K562 (cell line): Measurements from ENCODE around the gene AJM1. TPM values are rescaled to one million over a fixed set of nuclear protein-coding genes. Genes with fewer than 3 reads are reported as not detected.
"Not testable (repeated sequence)": the region's sequence is repeated elsewhere in the genome, so short reads cannot be mapped to it uniquely, and the experiment has no call there.

ENCODE experiments used
- ATAC-seq: fragments of 200-7000 bp; cut with Tn5 transposase; 3 replicates; pipeline ENCODE4 v1.9.1; 2020; ENCODE audit warnings: moderate library complexity
- BruUV-seq: library from RNA; stranded (reverse); fragments of 400-500 nt; replicated peaks from 2 replicates; lab custom pipeline; 2021; lab: Mats Ljungman, UMichigan
- CTCF ChIA-PET: fragments of 300-600 bp; formaldehyde crosslinking; extraction: SDS; loops from one replicate; lab custom pipeline; 2021; ENCODE audit warnings: low intra/inter-chr PET ratio; lab: Yijun Ruan, JAX
- POLR2A ChIA-PET: fragments of 300-600, 350-650 bp; sonication (Branson Sonifier 250); formaldehyde crosslinking; extraction: SDS; loops from one replicate; lab custom pipeline; 2021; ENCODE audit warnings: antibody characterized with exemption, inconsistent platforms; lab: Yijun Ruan, JAX
- DNase-seq, 4 experiments: peaks; one replicate each; pipeline versions ENCODE4 v3.0.0 to v3.0.0-alpha.2; 2011 to 2018; ENCODE audit warnings: low spot score in 3 of 4, mixed read lengths in 3 of 4; ENCODE audit errors: extremely low read depth in 1 of 4
- FAIRE-seq: peaks from 2 replicates; lab custom pipeline; 2011; peaks lifted over from hg19 to GRCh38; lab: Jason Lieb, UNC
- H2AFZ ChIP-seq: 2 replicates; pipeline ENCODE4 v1.6.0; 2011; ENCODE audit warnings: low read depth, low read length, control low read depth, inconsistent platforms
- H3K27ac ChIP-seq: fragments of 200-600 bp; 3 replicates; pipeline ENCODE4 v1.8.0; 2011; ENCODE audit warnings: low read depth, mild to moderate bottlenecking, control low read depth, inconsistent platforms, low read length, moderate library complexity, mixed read lengths; ENCODE audit errors: extremely low read depth
- H3K27me3 ChIP-seq, 2 experiments: fragments of 300-600 bp in 1 of 2; 2 replicates in 1 of 2; 3 replicates in 1 of 2; pipeline versions ENCODE4 v1.6.0 to v1.8.0; 2011; ENCODE audit warnings: inconsistent platforms in 2 of 2, low read length in 2 of 2, mild to moderate bottlenecking in 1 of 2, mixed read lengths in 1 of 2, moderate library complexity in 1 of 2; ENCODE audit not compliant: control insufficient read depth in 2 of 2, insufficient read depth in 2 of 2
- H3K36me3 ChIP-seq: fragments of 300-600 bp; 3 replicates; pipeline ENCODE4 v1.8.0; 2011; ENCODE audit warnings: mild to moderate bottlenecking, low read length, inconsistent platforms; ENCODE audit not compliant: control insufficient read depth, insufficient read depth
- H3K4me1 ChIP-seq, 2 experiments: fragments of 200-600 bp in 1 of 2; replicated peaks in 1 of 2; 2 replicates in 1 of 2; 3 replicates in 1 of 2; pipeline versions ENCODE4 v1.5.1 to v1.8.0; 2011; ENCODE audit warnings: inconsistent platforms in 2 of 2, low read length in 2 of 2, mild to moderate bottlenecking in 1 of 2, mixed read lengths in 1 of 2, moderate library complexity in 1 of 2; ENCODE audit not compliant: control insufficient read depth in 2 of 2, insufficient read depth in 2 of 2
- H3K4me2 ChIP-seq: 2 replicates; pipeline ENCODE4 v1.6.1; 2011; ENCODE audit warnings: low read length, control low read depth, inconsistent platforms, mixed read lengths; ENCODE audit not compliant: insufficient read depth
- H3K4me3 ChIP-seq: fragments of 200-600 bp; sonication (generic), shearing (Covaris generic); 2 replicates; pipeline ENCODE4 v1.5.1; 2016; ENCODE audit warnings: control low read depth, inconsistent platforms
- H3K79me2 ChIP-seq: fragments of 200-600 bp; 3 replicates; pipeline ENCODE4 v1.8.0; 2011; ENCODE audit warnings: low read length, inconsistent platforms; ENCODE audit not compliant: control insufficient read depth, insufficient read depth
- H3K9ac ChIP-seq, 2 experiments: 2 replicates each; pipeline versions ENCODE4 v1.6.0 to v1.6.1; 2011; ENCODE audit warnings: low read depth in 2 of 2, low read length in 2 of 2, control low read depth in 1 of 2, inconsistent platforms in 1 of 2, mild to moderate bottlenecking in 1 of 2, mixed read lengths in 1 of 2; ENCODE audit not compliant: insufficient read depth in 1 of 2
- H3K9me1 ChIP-seq: one replicate; pipeline ENCODE4 v1.6.0; 2011; ENCODE audit warnings: inconsistent platforms, mild to moderate bottlenecking, low read length, moderate library complexity; ENCODE audit not compliant: control insufficient read depth, insufficient read depth
- H3K9me3 ChIP-seq: replicated peaks from 2 replicates; pipeline ENCODE4 v1.5.1; 2011; ENCODE audit warnings: low read depth, low read length, inconsistent platforms; ENCODE audit not compliant: control insufficient read depth, insufficient read depth
- H4K20me1 ChIP-seq: replicated peaks from 2 replicates; pipeline ENCODE4 v1.6.1; 2011; ENCODE audit warnings: low read length, inconsistent platforms, mixed read lengths; ENCODE audit not compliant: control insufficient read depth, insufficient read depth
- ARID1B ChIP-seq: fragments of 450-650 bp; IDR thresholded peaks from 2 replicates; pipeline ENCODE4 v1.6.1; 2016; ENCODE audit warnings: antibody characterized with exemption, mild to moderate bottlenecking, inconsistent platforms
- ATF4 ChIP-seq: fragments of 450-650 bp; formaldehyde crosslinking; IDR thresholded peaks from 2 replicates; pipeline ENCODE4 v1.4.0; 2022; ENCODE audit warnings: mild to moderate bottlenecking, moderate library complexity
- CBFA2T2 ChIP-seq: fragments of 450-650 bp; conservative IDR thresholded peaks from 2 replicates; pipeline ENCODE4 v1.6.1; 2017; ENCODE audit warnings: mild to moderate bottlenecking
- CTBP1 ChIP-seq: fragments of 450-650 bp; IDR thresholded peaks from 2 replicates; pipeline ENCODE4 v1.6.1; 2016; ENCODE audit warnings: borderline replicate concordance
- HDAC1 ChIP-seq, 2 experiments: fragments of 450-650 bp; IDR thresholded peaks; 2 replicates each; pipeline ENCODE4 v1.6.1; 2016 to 2017; ENCODE audit warnings: inconsistent platforms in 1 of 2, mild to moderate bottlenecking in 1 of 2, moderate library complexity in 1 of 2
- KDM1A ChIP-seq, 2 experiments: fragments of 450-650 bp; IDR thresholded peaks; 2 replicates each; pipeline ENCODE4 v1.6.1; 2016; ENCODE audit warnings: mild to moderate bottlenecking in 2 of 2
- LEF1 ChIP-seq: fragments of 450-650 bp; IDR thresholded peaks from 2 replicates; pipeline ENCODE4 v1.6.1; 2016; ENCODE audit warnings: mild to moderate bottlenecking
- MTA3 ChIP-seq: fragments of 450-650 bp; formaldehyde crosslinking; IDR thresholded peaks from 2 replicates; pipeline ENCODE4 v1.6.1; 2017; ENCODE audit warnings: mild to moderate bottlenecking, borderline replicate concordance
- NCOR1 ChIP-seq: fragments of 450-650 bp; IDR thresholded peaks from 2 replicates; pipeline ENCODE4 v1.6.1; 2016; ENCODE audit warnings: mild to moderate bottlenecking, moderate library complexity
- PHF21A ChIP-seq: fragments of 450-650 bp; IDR thresholded peaks from 2 replicates; pipeline ENCODE4 v1.6.1; 2017; ENCODE audit warnings: low read depth, borderline replicate concordance
- PRDM10 ChIP-seq: fragments of 450-650 bp; IDR thresholded peaks from 2 replicates; pipeline ENCODE4 v1.6.1; 2018; ENCODE audit not compliant: partially characterized antibody
- SMARCA4 ChIP-seq: fragments of 450-650 bp; IDR thresholded peaks from 2 replicates; pipeline ENCODE4 v1.6.1; 2016
- TCF3 ChIP-seq: sonication (generic); formaldehyde crosslinking; IDR thresholded peaks from 2 replicates; pipeline ENCODE4 v1.4.0; 2020; ENCODE audit warnings: mild to moderate bottlenecking, missing genetic modification reagents
- TEAD2 ChIP-seq: fragments of 450-650 bp; IDR thresholded peaks from 2 replicates; pipeline ENCODE4 v1.6.1; 2016; ENCODE audit warnings: missing genetic modification characterization, control low read depth, missing compliant biosample characterization
- ZNF263 ChIP-seq: sonication (generic); formaldehyde crosslinking; IDR thresholded peaks from 2 replicates; pipeline ENCODE4 v1.8.0; 2022; ENCODE audit warnings: mild to moderate bottlenecking, missing genetic modification reagents, borderline replicate concordance
- ZNF431 ChIP-seq: sonication (generic); formaldehyde crosslinking; IDR thresholded peaks from 2 replicates; pipeline ENCODE4 v1.8.0; 2022; ENCODE audit warnings: mild to moderate bottlenecking, missing genetic modification reagents
- ZNF766 ChIP-seq: fragments of 200-800 bp; sonication (Bioruptor generic); conservative IDR thresholded peaks from 2 replicates; pipeline ENCODE4 v1.6.1; 2016; ENCODE audit warnings: missing genetic modification characterization, missing compliant biosample characterization
- WGBS: fragments of 100-300 bp; shearing (Covaris generic); methylation state at CpG from one replicate; pipeline ENCODE4 v1.1.6; 2016; ENCODE audit warnings: low coverage, mixed read lengths; ENCODE audit not compliant: insufficient coverage; ENCODE audit errors: missing lambda C conversion rate; 5-methylcytosine and 5-hydroxymethylcytosine counted together
- in situ Hi-C: fragments of 300-500 bp; cut with MboI; formaldehyde crosslinking; loops from 4 replicates; pipeline ENCODE4 v1.15.0; 2018; ENCODE audit warnings: inconsistent platforms, mixed read lengths
- intact Hi-C: fragments of 100-400 bp; cut with micrococcal nuclease; formaldehyde crosslinking; loops from 2 replicates; pipeline ENCODE4 v1.14.2; 2022
- polyA plus RNA-seq, 8 experiments: library from polyadenylated mRNA; depleted of rRNA in 4 of 8; stranded (reverse) in 5 of 8; unstranded in 3 of 8; fragments of >200 nt; fragmentation: Nextera tagmentation in 2 of 8; fragmentation: Illumina TruSeq in 1 of 8; extraction: Ambion mirVana in 2 of 8; extraction: Trizol in 1 of 8; gene quantifications; 2 replicates each; pipeline versions ENCODE4 v1.2.1 to v1.2.3, GENCODE V29; 2011 to 2014; ENCODE audit warnings: inconsistent platforms in 1 of 8, missing spikeins in 1 of 8
- total RNA-seq, 7 experiments: library from RNA; depleted of rRNA in 6 of 7; stranded (reverse); fragments of >200 nt in 6 of 7; fragmentation: Illumina TruSeq in 2 of 7; extraction: Trizol in 2 of 7; gene quantifications; 2 replicates each; pipeline versions ENCODE4 v1.2.1 to v1.2.3, GENCODE V29; 2011 to 2021; ENCODE audit warnings: low replicate concordance in 1 of 7

Gene AJM1
- total and polyA plus RNA-seq, 9 of the 15 experiments (the other 6 are each of a cell fraction or from before 2014, with no cell fraction given): 0.01 to 3.7 (median 0.65) TPM; not detected in 1

- TF ChIP-seq TEAD2 (no peak), ZNF431 (CRISPR knock-in tag) (no peak), ATF4 (0 out of 2 replicates have a peak, but pooled peaks have one; percentile 19)
Observed at GRCh38 chr9:136796238-136796774, 46.0 kb upstream of the AJM1 start, which contains the start of gene CCDC183 (continued).

GRCh38 chr9:136796775-136797347 is 45.4 kb upstream of the AJM1 start:
- peaks cover 18% of the 10 kb centered on the region; the same call in 1 of the 3 replicates for H3K36me3 ChIP-seq
- BruUV-seq, H3K9me3 ChIP-seq, POLR2A ChIA-PET, CTCF ChIA-PET, H4K20me1 ChIP-seq, H3K9ac ChIP-seq, H2AFZ ChIP-seq, H3K9me1 ChIP-seq, H3K27me3 ChIP-seq, intact Hi-C loops, ATAC-seq, H3K4me3 ChIP-seq: not testable (repeated sequence)
- peaks cover 12% of the 10 kb centered on the region for H3K79me2 ChIP-seq
- H3K4me2 ChIP-seq: peak overlapping the region; percentile 50; the same call in 1 of the 2 replicates
- peak in 1 of 4 experiments; percentile 43 for DNase-seq
- H3K4me1 ChIP-seq: peaks cover 58 to 77% of the 10 kb centered on the region in 2 experiments; a peak in 4 of 5 replicates
- peak overlapping the region; percentile 36; the same call in 1 of the 3 replicates for H3K27ac ChIP-seq
- WGBS: 1% methylated on average over 10 of the region's 10 CpGs
- TF ChIP-seq SMARCA4: 0 out of 2 replicates have a peak, but pooled peaks have one; percentile 32
- TF ChIP-seq PHF21A: peak; percentile 29; the same call in 1 of the 2 replicates
- 0 out of 2 replicates have a peak, but pooled peaks have one; percentile 23 for TF ChIP-seq MTA3
- TF ChIP-seq CTBP1: peak; percentile 44; the same call in 1 of the 2 replicates
- TF ChIP-seq ARID1B: peak; percentile 35; the same call in 1 of the 2 replicates
- peak; percentile 48 for TF ChIP-seq PRDM10
- peak; percentile 24; the same call in 1 of the 2 replicates for TF ChIP-seq CBFA2T2
- TF ChIP-seq HDAC1 (IDR thresholded peaks at IDR 0.05): peak in 1 of 2 experiments; percentile 13; a peak in 1 of 4 replicates
- peak in 1 of 2 experiments; percentile 51; a peak in 2 of 4 replicates for TF ChIP-seq KDM1A (IDR thresholded peaks at IDR 0.05)
- peak; percentile 33; the same call in 1 of the 2 replicates for TF ChIP-seq NCOR1
- 0 out of 2 replicates have a peak, but pooled peaks have one; percentile 26 for TF ChIP-seq ZNF766 (CRISPR knock-in tag)
- 0 out of 2 replicates have a peak, but pooled peaks have one; percentile 44 for TF ChIP-seq ZNF263 (CRISPR knock-in tag)
- TF ChIP-seq LEF1: peak; percentile 46; the same call in 1 of the 2 replicates
- TF ChIP-seq TCF3 (CRISPR knock-in tag): peak; percentile 43; the same call in 1 of the 2 replicates
- in situ Hi-C loops: loop anchor here (25.0 kb wide), 1 partner anchor 440 kb away; the partner anchor contains the start of genes CYSRT1, RNF224, SLC34A3 and TUBB4B
- peak; percentile 67 for FAIRE-seq
